GOT3 (cell line): Measurements from ENCODE around the gene KCNK5.

Source experiments
- DNase-seq: peaks from one replicate; lab custom pipeline; 2025; ENCODE audit warnings: mixed read lengths; lab: John Stamatoyannopoulos, UW

KCNK5 gene

GRCh38 chr6:39240155-39240757 lies 11.0 kb upstream of the KCNK5 start:
- no peak for DNase-seq

- DNase-seq, result no peak
Observed at GRCh38 chr6:39239527-39240154, 10.4 kb upstream of the KCNK5 start.

- no peak for DNase-seq
Observed at GRCh38 chr6:39236742-39237141, 7.5 kb upstream of the KCNK5 start.

- DNase-seq, result no peak
Observed at GRCh38 chr6:39233333-39233732, 4.1 kb upstream of the KCNK5 start.

- no peak for DNase-seq
Observed at GRCh38 chr6:39231521-39232243, 2.4 kb upstream of the KCNK5 start.

- no peak for DNase-seq
Observed at GRCh38 chr6:39230654-39231035, 1.4 kb upstream of the KCNK5 start.

GRCh38 chr6:39228111-39228971 lies 934 bp downstream of the KCNK5 start:
- DNase-seq, result no peak

- no peak for DNase-seq
Observed at GRCh38 chr6:39227476-39227875, 1.8 kb downstream of the KCNK5 start.

GRCh38 chr6:39226639-39227329 lies 2.5 kb downstream of the KCNK5 start:
- DNase-seq, result no peak

GRCh38 chr6:39225946-39226437 lies 3.3 kb downstream of the KCNK5 start:
- DNase-seq, result no peak

- no peak for DNase-seq
Observed at GRCh38 chr6:39225543-39225942, 3.7 kb downstream of the KCNK5 start.

- no peak for DNase-seq
Observed at GRCh38 chr6:39224523-39225182, 4.6 kb downstream of the KCNK5 start.

- no peak for DNase-seq
Observed at GRCh38 chr6:39224011-39224410, 5.3 kb downstream of the KCNK5 start.

- no peak for DNase-seq
Observed at GRCh38 chr6:39223555-39223954, 5.7 kb downstream of the KCNK5 start.

- no peak for DNase-seq
Observed at GRCh38 chr6:39223061-39223460, 6.2 kb downstream of the KCNK5 start.

GRCh38 chr6:39221779-39222641 lies 7.3 kb downstream of the KCNK5 start:
- DNase-seq, result no peak

GRCh38 chr6:39221115-39221514 lies 8.2 kb downstream of the KCNK5 start:
- DNase-seq, result no peak

- no peak for DNase-seq
Observed at GRCh38 chr6:39218868-39219567, 10.3 kb downstream of the KCNK5 start.

GRCh38 chr6:39217177-39217864 lies 12.0 kb downstream of the KCNK5 start:
- DNase-seq, result peak; percentile 36
